ENCODE results near the gene SSR4.

DNA sequence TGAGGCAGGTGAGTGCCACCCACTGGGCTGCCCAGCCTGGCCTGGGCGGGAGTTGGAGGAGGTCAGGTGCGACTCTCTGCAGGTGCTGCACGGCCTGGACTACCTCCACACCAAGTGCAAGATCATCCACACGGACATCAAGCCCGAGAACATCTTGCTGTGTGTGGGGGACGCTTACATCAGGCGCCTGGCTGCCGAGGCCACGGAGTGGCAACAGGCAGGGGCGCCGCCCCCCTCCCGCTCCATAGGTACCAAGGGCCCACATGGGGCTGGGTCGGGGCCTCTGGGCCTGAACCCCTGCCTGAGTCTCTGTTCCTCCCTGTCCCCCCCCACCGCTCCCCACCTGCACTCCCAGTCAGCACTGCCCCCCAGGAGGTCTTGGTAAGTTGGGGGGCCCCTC is 11.6 kb upstream of the SSR4 start:
- no peak for TF ChIP-seq POLR2AphosphoS5 (IDR thresholded peaks at IDR 0.05; ENCODE audit: low read length)
- TF ChIP-seq, protein P1, sequence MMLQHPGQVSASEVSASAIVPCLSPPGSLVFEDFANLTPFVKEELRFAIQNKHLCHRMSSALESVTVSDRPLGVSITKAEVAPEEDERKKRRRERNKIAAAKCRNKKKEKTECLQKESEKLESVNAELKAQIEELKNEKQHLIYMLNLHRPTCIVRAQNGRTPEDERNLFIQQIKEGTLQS (IDR thresholded peaks at IDR 0.05; ENCODE audit: borderline replicate concordance, extremely low read depth, low read depth, low read length) = no peak
- TF ChIP-seq NR2F1 (conservative IDR thresholded peaks at IDR 0.05) = no peak
- TF ChIP-seq POLR2A (IDR thresholded peaks at IDR 0.05; ENCODE audit: low read depth, low read length) = 0 out of 2 replicates have a peak, but pooled peaks have one; percentile 24
- TF ChIP-seq EP300 (IDR thresholded peaks at IDR 0.05; ENCODE audit: borderline replicate concordance in 1 of 2, control insufficient read depth in 1 of 2, low read depth in 2 of 2, low read length in 2 of 2) = no peak
- TF ChIP-seq, protein P2, sequence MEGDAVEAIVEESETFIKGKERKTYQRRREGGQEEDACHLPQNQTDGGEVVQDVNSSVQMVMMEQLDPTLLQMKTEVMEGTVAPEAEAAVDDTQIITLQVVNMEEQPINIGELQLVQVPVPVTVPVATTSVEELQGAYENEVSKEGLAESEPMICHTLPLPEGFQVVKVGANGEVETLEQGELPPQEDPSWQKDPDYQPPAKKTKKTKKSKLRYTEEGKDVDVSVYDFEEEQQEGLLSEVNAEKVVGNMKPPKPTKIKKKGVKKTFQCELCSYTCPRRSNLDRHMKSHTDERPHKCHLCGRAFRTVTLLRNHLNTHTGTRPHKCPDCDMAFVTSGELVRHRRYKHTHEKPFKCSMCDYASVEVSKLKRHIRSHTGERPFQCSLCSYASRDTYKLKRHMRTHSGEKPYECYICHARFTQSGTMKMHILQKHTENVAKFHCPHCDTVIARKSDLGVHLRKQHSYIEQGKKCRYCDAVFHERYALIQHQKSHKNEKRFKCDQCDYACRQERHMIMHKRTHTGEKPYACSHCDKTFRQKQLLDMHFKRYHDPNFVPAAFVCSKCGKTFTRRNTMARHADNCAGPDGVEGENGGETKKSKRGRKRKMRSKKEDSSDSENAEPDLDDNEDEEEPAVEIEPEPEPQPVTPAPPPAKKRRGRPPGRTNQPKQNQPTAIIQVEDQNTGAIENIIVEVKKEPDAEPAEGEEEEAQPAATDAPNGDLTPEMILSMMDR (IDR thresholded peaks at IDR 0.05 in 2 of 3, conservative IDR thresholded peaks at IDR 0.05 in 1 of 3; ENCODE audit: control insufficient read depth in 2 of 3, extremely low read depth in 1 of 3, insufficient read depth in 1 of 3, low read depth in 3 of 3, low read length in 3 of 3) = no peak
- TF ChIP-seq CBFB (IDR thresholded peaks at IDR 0.05; ENCODE audit: low read depth) = no peak
- no peak for TF ChIP-seq EED (IDR thresholded peaks at IDR 0.05; ENCODE audit: low read depth)
- TF ChIP-seq, protein P3, sequence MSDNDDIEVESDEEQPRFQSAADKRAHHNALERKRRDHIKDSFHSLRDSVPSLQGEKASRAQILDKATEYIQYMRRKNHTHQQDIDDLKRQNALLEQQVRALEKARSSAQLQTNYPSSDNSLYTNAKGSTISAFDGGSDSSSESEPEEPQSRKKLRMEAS (IDR thresholded peaks at IDR 0.05; ENCODE audit: low read depth, low read length) = no peak
- TF ChIP-seq SMC3 (IDR thresholded peaks at IDR 0.05; ENCODE audit: borderline replicate concordance, low read length) = no peak

Measured in GM12878 (cell line).